SK-N-SH treated with all-trans-retinoic acid at 6 μM for 48 hours (cell line): ENCODE results near the gene ELOVL6.

Experiments used
- ATAC-seq: fragments of 200-7000 bp; cut with Tn5 transposase; 3 replicates; pipeline ENCODE4 v1.9.1; 2020; ENCODE audit warnings: mild to moderate bottlenecking, moderate library complexity
- CSDC2 ChIP-seq: fragments of 250-450 bp; sonication (Bioruptor Pico); IDR thresholded peaks from 2 replicates; pipeline ENCODE4 v1.5.0; 2020; ENCODE audit warnings: mild to moderate bottlenecking, moderate library complexity
- ESRRG ChIP-seq: fragments of 250-450 bp; sonication (Bioruptor Pico); IDR thresholded peaks from 2 replicates; pipeline ENCODE4 v1.6.1; 2021; ENCODE audit warnings: mild to moderate bottlenecking
- GLIS3 ChIP-seq: fragments of 250-450 bp; sonication (Bioruptor Pico); IDR thresholded peaks from 2 replicates; pipeline ENCODE4 v1.5.0; 2020; ENCODE audit warnings: mild to moderate bottlenecking, moderate library complexity
- ISL1 ChIP-seq: fragments of 250-450 bp; sonication (Bioruptor Pico); IDR thresholded peaks from 2 replicates; pipeline ENCODE4 v2.1.2; 2022; ENCODE audit warnings: mild to moderate bottlenecking, moderate library complexity
- PATZ1 ChIP-seq: fragments of 250-450 bp; sonication (Bioruptor Pico); IDR thresholded peaks from 2 replicates; pipeline ENCODE4 v1.8.0; 2020; ENCODE audit warnings: mild to moderate bottlenecking, moderate library complexity, borderline replicate concordance
- SNAI2 ChIP-seq: fragments of 250-450 bp; sonication (Bioruptor Pico); IDR thresholded peaks from 2 replicates; pipeline ENCODE4 v1.5.0; 2020; ENCODE audit warnings: mild to moderate bottlenecking, moderate library complexity
- TCF4 ChIP-seq: fragments of 250-450 bp; sonication (Bioruptor Pico); IDR thresholded peaks from 2 replicates; pipeline ENCODE4 v1.8.0; 2021; ENCODE audit warnings: mild to moderate bottlenecking, moderate library complexity, borderline replicate concordance
- TOX ChIP-seq: fragments of 250-450 bp; sonication (Bioruptor Pico); IDR thresholded peaks from 2 replicates; pipeline ENCODE4 v1.8.0; 2021; ENCODE audit warnings: mild to moderate bottlenecking, moderate library complexity, borderline replicate concordance
- ZC3H10 ChIP-seq: fragments of 250-450 bp; sonication (Bioruptor Pico); IDR thresholded peaks from 2 replicates; pipeline ENCODE4 v1.5.1; 2021; ENCODE audit warnings: mild to moderate bottlenecking, moderate library complexity
- ZFP3 ChIP-seq: fragments of 250-450 bp; sonication (Bioruptor Pico); IDR thresholded peaks from 2 replicates; pipeline ENCODE4 v1.5.0; 2020; ENCODE audit warnings: mild to moderate bottlenecking, moderate library complexity
- ZFP30 ChIP-seq: fragments of 450-650 bp; formaldehyde crosslinking; IDR thresholded peaks from 2 replicates; pipeline ENCODE4 v1.5.0; 2022; ENCODE audit warnings: mild to moderate bottlenecking, moderate library complexity
- ZNF565 ChIP-seq: fragments of 450-650 bp; formaldehyde crosslinking; conservative IDR thresholded peaks from 2 replicates; pipeline ENCODE4 v1.5.0; 2020; ENCODE audit warnings: low read depth, mild to moderate bottlenecking, moderate library complexity
- ZNF70 ChIP-seq: fragments of 450-650 bp; formaldehyde crosslinking; IDR thresholded peaks from 2 replicates; pipeline ENCODE4 v1.5.0; 2020; ENCODE audit warnings: mild to moderate bottlenecking, moderate library complexity
- ZNF8 ChIP-seq: fragments of 450-650 bp; formaldehyde crosslinking; IDR thresholded peaks from 2 replicates; pipeline ENCODE4 v1.5.0; 2020; ENCODE audit warnings: mild to moderate bottlenecking, moderate library complexity
- TF ChIP-seq, protein P1 (sequence below): fragments of 250-450 bp; sonication (Bioruptor Pico); IDR thresholded peaks from 2 replicates; pipeline ENCODE4 v1.5.1; 2021; ENCODE audit warnings: mild to moderate bottlenecking, moderate library complexity
- TF ChIP-seq, protein P2 (sequence below): fragments of 250-450 bp; sonication (Bioruptor Pico); IDR thresholded peaks from 2 replicates; pipeline ENCODE4 v1.5.1; 2020; ENCODE audit warnings: low read depth, mild to moderate bottlenecking, moderate library complexity
- TF ChIP-seq, protein P3 (sequence below): fragments of 250-450 bp; sonication (Bioruptor Pico); IDR thresholded peaks from 2 replicates; pipeline ENCODE4 v1.5.0; 2020; ENCODE audit warnings: mild to moderate bottlenecking, moderate library complexity

The ELOVL6 gene

GRCh38 chr4:110201502-110201901 lies 3.1 kb upstream of the ELOVL6 start:
- no peak for TF ChIP-seq ISL1 (CRISPR knock-in tag)
- no peak for TF ChIP-seq GLIS3 (CRISPR knock-in tag)
- TF ChIP-seq, all 23 proteins: peak for 0
- ATAC-seq: no peak

DNA sequence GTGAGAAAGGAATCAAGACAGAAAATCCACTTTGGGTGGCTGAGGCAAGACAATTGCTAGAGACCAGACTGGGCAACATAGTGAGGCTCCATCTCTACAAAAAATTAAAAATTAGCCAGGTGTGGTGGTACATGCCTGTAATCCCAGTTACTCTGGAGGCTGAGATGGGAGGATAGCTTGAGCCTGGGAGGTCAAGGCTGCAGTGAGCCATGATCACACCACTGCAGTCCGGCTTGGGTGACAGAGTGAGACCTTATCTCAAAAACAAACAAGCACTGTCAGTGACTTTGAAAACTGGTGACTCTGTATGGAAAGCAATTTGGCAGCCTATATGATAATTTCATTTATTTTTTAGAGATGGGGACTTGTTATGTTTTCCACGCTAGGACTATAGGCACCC lies 2.3 kb upstream of the ELOVL6 start:
- TF ChIP-seq ZNF565 (CRISPR knock-in tag) (no peak), TOX (CRISPR knock-in tag) (no peak), ZNF70 (CRISPR knock-in tag) (no peak), GLIS3 (CRISPR knock-in tag) (no peak), ISL1 (CRISPR knock-in tag) (no peak), PATZ1 (no peak), TCF4 (CRISPR knock-in tag) (no peak), ZFP3 (CRISPR knock-in tag) (no peak)
- TF ChIP-seq, protein P1, sequence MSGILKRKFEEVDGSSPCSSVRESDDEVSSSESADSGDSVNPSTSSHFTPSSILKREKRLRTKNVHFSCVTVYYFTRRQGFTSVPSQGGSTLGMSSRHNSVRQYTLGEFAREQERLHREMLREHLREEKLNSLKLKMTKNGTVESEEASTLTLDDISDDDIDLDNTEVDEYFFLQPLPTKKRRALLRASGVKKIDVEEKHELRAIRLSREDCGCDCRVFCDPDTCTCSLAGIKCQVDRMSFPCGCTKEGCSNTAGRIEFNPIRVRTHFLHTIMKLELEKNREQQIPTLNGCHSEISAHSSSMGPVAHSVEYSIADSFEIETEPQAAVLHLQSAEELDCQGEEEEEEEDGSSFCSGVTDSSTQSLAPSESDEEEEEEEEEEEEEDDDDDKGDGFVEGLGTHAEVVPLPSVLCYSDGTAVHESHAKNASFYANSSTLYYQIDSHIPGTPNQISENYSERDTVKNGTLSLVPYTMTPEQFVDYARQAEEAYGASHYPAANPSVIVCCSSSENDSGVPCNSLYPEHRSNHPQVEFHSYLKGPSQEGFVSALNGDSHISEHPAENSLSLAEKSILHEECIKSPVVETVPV (CRISPR knock-in tag): no peak
- TF ChIP-seq, protein P2, sequence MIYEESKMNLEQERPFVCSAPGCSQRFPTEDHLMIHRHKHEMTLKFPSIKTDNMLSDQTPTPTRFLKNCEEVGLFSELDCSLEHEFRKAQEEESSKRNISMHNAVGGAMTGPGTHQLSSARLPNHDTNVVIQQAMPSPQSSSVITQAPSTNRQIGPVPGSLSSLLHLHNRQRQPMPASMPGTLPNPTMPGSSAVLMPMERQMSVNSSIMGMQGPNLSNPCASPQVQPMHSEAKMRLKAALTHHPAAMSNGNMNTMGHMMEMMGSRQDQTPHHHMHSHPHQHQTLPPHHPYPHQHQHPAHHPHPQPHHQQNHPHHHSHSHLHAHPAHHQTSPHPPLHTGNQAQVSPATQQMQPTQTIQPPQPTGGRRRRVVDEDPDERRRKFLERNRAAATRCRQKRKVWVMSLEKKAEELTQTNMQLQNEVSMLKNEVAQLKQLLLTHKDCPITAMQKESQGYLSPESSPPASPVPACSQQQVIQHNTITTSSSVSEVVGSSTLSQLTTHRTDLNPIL (CRISPR knock-in tag): no peak
- ATAC-seq: no peak

- ATAC-seq: peak; percentile 27
- TF ChIP-seq ZNF8: no peak
- no peak for TF ChIP-seq PATZ1
- TF ChIP-seq, protein P3, sequence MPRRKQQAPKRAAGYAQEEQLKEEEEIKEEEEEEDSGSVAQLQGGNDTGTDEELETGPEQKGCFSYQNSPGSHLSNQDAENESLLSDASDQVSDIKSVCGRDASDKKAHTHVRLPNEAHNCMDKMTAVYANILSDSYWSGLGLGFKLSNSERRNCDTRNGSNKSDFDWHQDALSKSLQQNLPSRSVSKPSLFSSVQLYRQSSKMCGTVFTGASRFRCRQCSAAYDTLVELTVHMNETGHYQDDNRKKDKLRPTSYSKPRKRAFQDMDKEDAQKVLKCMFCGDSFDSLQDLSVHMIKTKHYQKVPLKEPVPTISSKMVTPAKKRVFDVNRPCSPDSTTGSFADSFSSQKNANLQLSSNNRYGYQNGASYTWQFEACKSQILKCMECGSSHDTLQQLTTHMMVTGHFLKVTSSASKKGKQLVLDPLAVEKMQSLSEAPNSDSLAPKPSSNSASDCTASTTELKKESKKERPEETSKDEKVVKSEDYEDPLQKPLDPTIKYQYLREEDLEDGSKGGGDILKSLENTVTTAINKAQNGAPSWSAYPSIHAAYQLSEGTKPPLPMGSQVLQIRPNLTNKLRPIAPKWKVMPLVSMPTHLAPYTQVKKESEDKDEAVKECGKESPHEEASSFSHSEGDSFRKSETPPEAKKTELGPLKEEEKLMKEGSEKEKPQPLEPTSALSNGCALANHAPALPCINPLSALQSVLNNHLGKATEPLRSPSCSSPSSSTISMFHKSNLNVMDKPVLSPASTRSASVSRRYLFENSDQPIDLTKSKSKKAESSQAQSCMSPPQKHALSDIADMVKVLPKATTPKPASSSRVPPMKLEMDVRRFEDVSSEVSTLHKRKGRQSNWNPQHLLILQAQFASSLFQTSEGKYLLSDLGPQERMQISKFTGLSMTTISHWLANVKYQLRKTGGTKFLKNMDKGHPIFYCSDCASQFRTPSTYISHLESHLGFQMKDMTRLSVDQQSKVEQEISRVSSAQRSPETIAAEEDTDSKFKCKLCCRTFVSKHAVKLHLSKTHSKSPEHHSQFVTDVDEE (CRISPR knock-in tag): no peak
- TF ChIP-seq TCF4 (CRISPR knock-in tag): no peak
- TF ChIP-seq ZFP3 (CRISPR knock-in tag): no peak
- no peak for TF ChIP-seq ZFP30 (CRISPR knock-in tag)
- TF ChIP-seq CSDC2 (CRISPR knock-in tag): no peak
- no peak for TF ChIP-seq GLIS3 (CRISPR knock-in tag)
- TF ChIP-seq, protein P1 (CRISPR knock-in tag): no peak
- TF ChIP-seq TOX (CRISPR knock-in tag): no peak
- no peak for TF ChIP-seq ZC3H10
- no peak for TF ChIP-seq ESRRG
- TF ChIP-seq, protein P2 (CRISPR knock-in tag): no peak
- no peak for TF ChIP-seq SNAI2
These were observed 373 bp downstream of the ELOVL6 start for GRCh38 chr4:110198049-110198434.
